Measurements from ENCODE around the gene CSAG2.
"Not testable (repeated sequence)": the region's sequence is repeated elsewhere in the genome, so short reads cannot be mapped to it uniquely, and the experiment has no call there.

Gene CSAG2

GRCh38 chrX:152733261-152733975 is 24.3 kb upstream of the CSAG2 start, which contains the start of the genes CSAG1 and MAGEA12:
Gene CSAG1 (minus strand): TSS chrX:152733721. CDS start chrX:152732460, 1,261 bp downstream.
Gene MAGEA12 (plus strand): TSS chrX:152733757. CDS start chrX:152736162, 2,405 bp downstream.
- TF ChIP-seq CTCF (IDR thresholded peaks at IDR 0.05; ENCODE audit: borderline replicate concordance, control extremely low read depth, extremely low read depth, insufficient read depth, missing control alignments) = no peak
- in situ Hi-C loops (cut with MboI; ENCODE audit: low sequenced_read_pairs, unreplicated experiment) = no loop called here
- no peak for DNase-seq (ENCODE audit: low spot score)

DNA sequence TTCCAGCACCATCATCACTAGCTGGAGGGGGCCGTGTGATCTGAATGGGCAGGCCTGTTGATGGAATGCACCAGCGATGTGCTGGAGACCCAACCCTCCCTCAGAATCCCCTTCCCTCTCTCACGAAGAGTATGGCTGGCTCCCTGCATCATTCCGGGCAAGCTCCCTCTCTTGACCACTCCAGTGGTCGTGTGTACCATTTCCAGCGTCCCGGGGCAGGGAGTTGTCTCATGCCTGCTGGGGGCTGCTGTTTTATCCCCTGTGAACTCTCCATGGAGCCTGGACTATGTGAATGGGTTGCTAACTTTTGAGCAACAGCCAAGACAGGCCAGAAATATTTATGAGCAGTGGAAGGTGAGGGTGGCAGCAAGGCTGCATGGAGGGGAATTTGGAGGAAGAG is 16.3 kb upstream of the CSAG2 start:
- TF ChIP-seq CTCF (IDR thresholded peaks at IDR 0.05; ENCODE audit: borderline replicate concordance, control extremely low read depth, extremely low read depth, insufficient read depth, missing control alignments) = no peak
- in situ Hi-C loops (cut with MboI; ENCODE audit: low sequenced_read_pairs, unreplicated experiment) = no loop called here
- DNase-seq (ENCODE audit: low spot score) = no peak

DNA sequence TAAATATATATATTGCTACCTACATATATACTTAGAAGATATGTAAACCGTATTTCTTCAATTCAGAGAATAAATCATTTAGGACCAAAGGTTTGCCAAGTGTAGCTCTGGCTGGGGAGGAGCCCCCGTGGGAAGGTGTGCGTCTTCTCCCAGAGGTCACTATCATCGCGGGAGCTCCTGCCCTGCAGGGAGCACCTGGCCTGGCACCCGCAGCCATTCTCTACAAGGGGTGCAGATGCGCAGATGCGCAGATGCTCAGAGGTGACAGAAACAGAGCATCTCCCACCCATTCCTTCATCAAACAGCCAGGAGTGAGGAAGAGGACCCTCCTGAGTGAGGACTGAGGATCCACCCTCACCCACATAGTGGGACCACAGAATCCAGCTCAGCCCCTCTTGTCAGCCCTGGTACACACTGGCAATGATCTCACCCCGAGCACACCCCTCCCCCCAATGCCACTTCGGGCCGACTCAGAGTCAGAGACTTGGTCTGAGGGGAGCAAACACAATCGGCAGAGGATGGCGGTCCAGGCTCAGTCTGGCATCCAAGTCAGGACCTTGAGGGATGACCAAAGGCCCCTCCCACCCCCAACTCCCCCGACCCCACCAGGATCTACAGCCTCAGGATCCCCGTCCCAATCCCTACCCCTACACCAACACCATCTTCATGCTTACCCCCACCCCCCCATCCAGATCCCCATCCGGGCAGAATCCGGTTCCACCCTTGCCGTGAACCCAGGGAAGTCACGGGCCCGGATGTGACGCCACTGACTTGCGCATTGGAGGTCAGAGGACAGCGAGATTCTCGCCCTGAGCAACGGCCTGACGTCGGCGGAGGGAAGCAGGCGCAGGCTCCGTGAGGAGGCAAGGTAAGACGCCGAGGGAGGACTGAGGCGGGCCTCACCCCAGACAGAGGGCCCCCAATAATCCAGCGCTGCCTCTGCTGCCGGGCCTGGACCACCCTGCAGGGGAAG is 5.0 kb upstream of the CSAG2 start, which contains the start of gene MAGEA2B:
Gene MAGEA2B, plus strand, starts transcription at position 814 of the 973 bp plus-strand sequence. CDS start 2,479 bp downstream, outside the sequence.
- in situ Hi-C loops (cut with MboI; ENCODE audit: low sequenced_read_pairs, unreplicated experiment) = not testable (repeated sequence)

DNA sequence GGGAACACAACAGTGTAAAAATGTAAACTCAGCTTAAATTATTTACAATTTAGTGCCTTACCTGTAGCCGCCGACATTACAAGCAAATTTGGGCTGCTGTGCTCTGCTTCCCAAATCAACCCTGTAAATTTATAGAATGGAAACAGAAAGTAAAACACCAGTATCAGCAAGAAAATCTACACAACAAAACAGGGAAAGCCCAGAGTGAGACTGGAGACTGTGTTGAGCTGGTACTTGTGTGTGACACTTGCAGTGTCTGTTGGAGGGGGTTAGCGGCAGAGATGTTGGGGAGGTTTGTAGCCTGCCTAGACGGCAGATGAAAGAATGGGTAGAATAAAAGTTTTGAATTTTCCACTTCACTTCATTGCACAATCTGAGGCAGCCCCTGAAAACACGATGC is 4.1 kb upstream of the CSAG2 start:
- DNase-seq (ENCODE audit: low spot score); in situ Hi-C loops (cut with MboI; ENCODE audit: low sequenced_read_pairs, unreplicated experiment): not testable (repeated sequence)

More for the DNA sequence above, 5.0 kb upstream of the CSAG2 start, which contains the start of gene MAGEA2B:
- DNase-seq (ENCODE audit: low spot score) = not testable (repeated sequence)

- DNase-seq (ENCODE audit: low spot score); in situ Hi-C loops (cut with MboI; ENCODE audit: low sequenced_read_pairs, unreplicated experiment): not testable (repeated sequence)
These were observed 2.6 kb downstream of the CSAG2 start for GRCh38 chrX:152706500-152706899.

DNA sequence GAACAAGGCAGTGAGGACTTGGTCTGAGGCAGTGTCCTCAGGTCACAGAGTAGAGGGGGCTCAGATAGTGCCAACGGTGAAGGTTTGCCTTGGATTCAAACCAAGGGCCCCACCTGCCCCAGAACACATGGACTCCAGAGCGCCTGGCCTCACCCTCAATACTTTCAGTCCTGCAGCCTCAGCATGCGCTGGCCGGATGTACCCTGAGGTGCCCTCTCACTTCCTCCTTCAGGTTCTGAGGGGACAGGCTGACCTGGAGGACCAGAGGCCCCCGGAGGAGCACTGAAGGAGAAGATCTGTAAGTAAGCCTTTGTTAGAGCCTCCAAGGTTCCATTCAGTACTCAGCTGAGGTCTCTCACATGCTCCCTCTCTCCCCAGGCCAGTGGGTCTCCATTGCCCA is 8.7 kb downstream of the CSAG2 start:
- in situ Hi-C loops (cut with MboI; ENCODE audit: low sequenced_read_pairs, unreplicated experiment); DNase-seq (ENCODE audit: low spot score): not testable (repeated sequence)

- DNase-seq (ENCODE audit: low spot score); in situ Hi-C loops (cut with MboI; ENCODE audit: low sequenced_read_pairs, unreplicated experiment): not testable (repeated sequence)
These were observed 10.8 kb downstream of the CSAG2 start, which contains the start of gene MAGEA3 for GRCh38 chrX:152697952-152698931. Gene MAGEA3 (plus strand): TSS chrX:152698794. CDS start chrX:152700833, 2,039 bp downstream.

GRCh38 chrX:152681012-152681411 is 28.1 kb downstream of the CSAG2 start:
- in situ Hi-C loops (cut with MboI; ENCODE audit: low sequenced_read_pairs, unreplicated experiment); DNase-seq (ENCODE audit: low spot score): not testable (repeated sequence)

GRCh38 chrX:152674652-152675051 is 34.4 kb downstream of the CSAG2 start:
- in situ Hi-C loops (cut with MboI; ENCODE audit: low sequenced_read_pairs, unreplicated experiment); DNase-seq (ENCODE audit: low spot score): not testable (repeated sequence)

- no peak for DNase-seq (ENCODE audit: low spot score)
- in situ Hi-C loops (cut with MboI; ENCODE audit: low sequenced_read_pairs, unreplicated experiment) = no loop called here
These were observed 34.9 kb downstream of the CSAG2 start for GRCh38 chrX:152674135-152674534.

More at GRCh38 chrX:152674135-152674534, 34.9 kb downstream of the CSAG2 start:
- no peak for TF ChIP-seq CTCF (IDR thresholded peaks at IDR 0.05; ENCODE audit: borderline replicate concordance, control extremely low read depth, extremely low read depth, insufficient read depth, missing control alignments)
